Esophagus squamous epithelium (tissue), 4 donors: ENCODE measurements around the gene ATRNL1.

Experiments used
- POLR2A ChIP-seq, 4 donors: fragments of 450-650 bp; IDR thresholded peaks; one replicate each; pipeline ENCODE4 v1.6.1; 2017; ENCODE audit warnings: antibody characterized with exemption in 4 of 4, mild to moderate bottlenecking in 4 of 4, moderate library complexity in 3 of 4
- TF ChIP-seq, protein P1 (sequence below), 6 experiments: fragments of 450-650 bp in 4 of 6; fragments of 200-600 bp in 2 of 6; sonication (generic) in 2 of 6; IDR thresholded peaks; one replicate each; pipeline ENCODE4 v1.5.1; 2016 to 2019; ENCODE audit warnings: antibody characterized with exemption in 6 of 6, mild to moderate bottlenecking in 4 of 6, moderate library complexity in 4 of 6

GRCh38 chr10:115988380-115988779, 895.2 kb downstream of the ATRNL1 start:
- TF ChIP-seq, protein P1, sequence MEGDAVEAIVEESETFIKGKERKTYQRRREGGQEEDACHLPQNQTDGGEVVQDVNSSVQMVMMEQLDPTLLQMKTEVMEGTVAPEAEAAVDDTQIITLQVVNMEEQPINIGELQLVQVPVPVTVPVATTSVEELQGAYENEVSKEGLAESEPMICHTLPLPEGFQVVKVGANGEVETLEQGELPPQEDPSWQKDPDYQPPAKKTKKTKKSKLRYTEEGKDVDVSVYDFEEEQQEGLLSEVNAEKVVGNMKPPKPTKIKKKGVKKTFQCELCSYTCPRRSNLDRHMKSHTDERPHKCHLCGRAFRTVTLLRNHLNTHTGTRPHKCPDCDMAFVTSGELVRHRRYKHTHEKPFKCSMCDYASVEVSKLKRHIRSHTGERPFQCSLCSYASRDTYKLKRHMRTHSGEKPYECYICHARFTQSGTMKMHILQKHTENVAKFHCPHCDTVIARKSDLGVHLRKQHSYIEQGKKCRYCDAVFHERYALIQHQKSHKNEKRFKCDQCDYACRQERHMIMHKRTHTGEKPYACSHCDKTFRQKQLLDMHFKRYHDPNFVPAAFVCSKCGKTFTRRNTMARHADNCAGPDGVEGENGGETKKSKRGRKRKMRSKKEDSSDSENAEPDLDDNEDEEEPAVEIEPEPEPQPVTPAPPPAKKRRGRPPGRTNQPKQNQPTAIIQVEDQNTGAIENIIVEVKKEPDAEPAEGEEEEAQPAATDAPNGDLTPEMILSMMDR (IDR thresholded peaks at IDR 0.05), result no peak
- no peak for TF ChIP-seq POLR2A (IDR thresholded peaks at IDR 0.05)
